PC-9 (cell line): Measurements from ENCODE around the gene FADS3. TPM values are rescaled to one million over a fixed set of nuclear protein-coding genes. Genes with fewer than 3 reads are reported as not detected.
A peak's percentile ranks its signal among the peaks of the same experiment; 100 is the strongest.

Experiments used
- BruUV-seq: library from RNA; stranded (reverse); fragments of 400-500 nt; replicated peaks from 2 replicates; lab custom pipeline; 2021; lab: Mats Ljungman, UMichigan
- CTCF ChIA-PET: fragments of 300-600 bp; sonication (Branson Sonifier 250); formaldehyde crosslinking; loops from one replicate; lab custom pipeline; 2022; ENCODE audit warnings: antibody characterized with exemption; lab: Charles Lee
- POLR2A ChIA-PET: fragments of 300-600 bp; sonication (Branson Sonifier 250); formaldehyde crosslinking; loops from one replicate; lab custom pipeline; 2022; ENCODE audit warnings: antibody characterized with exemption; ENCODE audit not compliant: unreplicated experiment; lab: Charles Lee
- DNase-seq, 2 experiments: peaks; one replicate each; pipeline versions ENCODE4 v3.0.0 to v3.0.0-alpha.2; 2015 to 2022; ENCODE audit warnings: mixed read lengths in 1 of 2
- H2AFZ ChIP-seq: fragments of 200-600 bp; sonication (generic); 2 replicates; pipeline ENCODE4 v1.8.1; 2017; ENCODE audit warnings: antibody characterized with exemption
- H3F3A ChIP-seq: fragments of 200-600 bp; sonication (generic); 2 replicates; pipeline ENCODE4 v1.8.1; 2017; ENCODE audit warnings: antibody characterized with exemption, mild to moderate bottlenecking, low read depth; ENCODE audit not compliant: insufficient read depth
- H3K27ac ChIP-seq: fragments of 200-600 bp; sonication (generic); 2 replicates; pipeline ENCODE4 v1.6.1; 2016; ENCODE audit warnings: mixed run types
- H3K27me3 ChIP-seq: fragments of 200-600 bp; sonication (generic); 2 replicates; pipeline ENCODE4 v1.6.1; 2016; ENCODE audit warnings: low read depth, mixed run types; ENCODE audit not compliant: insufficient read depth
- H3K36me3 ChIP-seq: fragments of 200-600 bp; sonication (generic); 2 replicates; pipeline ENCODE4 v1.6.1; 2016; ENCODE audit warnings: low read depth, mixed run types
- H3K4me1 ChIP-seq: fragments of 200-600 bp; sonication (generic); replicated peaks from 2 replicates; pipeline ENCODE4 v1.6.1; 2016; ENCODE audit warnings: mixed run types; ENCODE audit not compliant: insufficient read depth
- H3K4me2 ChIP-seq: fragments of 200-600 bp; sonication (generic); 2 replicates; pipeline ENCODE4 v1.6.1; 2017; ENCODE audit warnings: mixed run types
- H3K4me3 ChIP-seq: fragments of 200-600 bp; sonication (generic); 2 replicates; pipeline ENCODE4 v1.6.1; 2016; ENCODE audit warnings: mixed run types
- H3K79me2 ChIP-seq: fragments of 200-600 bp; sonication (generic); 2 replicates; pipeline ENCODE4 v1.6.1; 2017; ENCODE audit warnings: low read depth, mixed run types
- H3K9me2 ChIP-seq: fragments of 200-600 bp; sonication (generic); 2 replicates; pipeline ENCODE4 v1.8.1; 2017; ENCODE audit warnings: mild to moderate bottlenecking; ENCODE audit not compliant: insufficient read depth
- H3K9me3 ChIP-seq: fragments of 200-600 bp; sonication (generic); 2 replicates; pipeline ENCODE4 v1.8.1; 2016; ENCODE audit warnings: low read depth; ENCODE audit not compliant: insufficient read depth
- H4K20me1 ChIP-seq: fragments of 200-600 bp; sonication (generic); 2 replicates; pipeline ENCODE4 v1.8.1; 2017; ENCODE audit not compliant: insufficient read depth
- EZH2 ChIP-seq: fragments of 200-600 bp; sonication (generic); IDR thresholded peaks from 2 replicates; pipeline ENCODE4 v1.8.0; 2017; ENCODE audit warnings: antibody characterized with exemption, low read depth
- intact Hi-C: fragments of 100-400 bp; cut with micrococcal nuclease; formaldehyde crosslinking; loops from one replicate; pipeline ENCODE4 v1.10.0; 2022; ENCODE audit not compliant: unreplicated experiment
- total RNA-seq: library from RNA; stranded (reverse); gene quantifications from 2 replicates; pipeline ENCODE4 v1.2.3, GENCODE V29; 2021
- TF ChIP-seq, protein P1 (sequence below): fragments of 200-600 bp; sonication (generic); conservative IDR thresholded peaks from 2 replicates; pipeline ENCODE4 v1.6.1; 2017; ENCODE audit warnings: mixed run types, antibody characterized with exemption, mild to moderate bottlenecking, moderate library complexity

FADS3 gene
- total RNA-seq, 1 experiment from 2014 or later, result 75.5 TPM

- Histone ChIP-seq H3F3A (peaks cover 18% of the 10 kb centered on the region; the same call in 1 of the 2 replicates), H3K27ac (no peak overlapping the region), H3K9me2 (no peaks in the 10 kb centered on the region), H3K9me3 (no peaks in the 10 kb centered on the region), H2AFZ (no peak overlapping the region), H3K4me3 (no peak overlapping the region), H3K4me2 (no peak overlapping the region), H3K27me3 (peaks cover 24% of the 10 kb centered on the region), H4K20me1 (no peaks in the 10 kb centered on the region), H3K4me1 (peaks cover 4% of the 10 kb centered on the region; the same call in 1 of the 2 replicates), H3K79me2 (no peaks in the 10 kb centered on the region), H3K36me3 (no peaks in the 10 kb centered on the region)
- no TSS peak for BruUV-seq
- no peak for DNase-seq
- intact Hi-C loops, result no loop called here
- POLR2A ChIA-PET, result no interaction called here
- no peak for TF ChIP-seq EZH2
- TF ChIP-seq, protein P1, sequence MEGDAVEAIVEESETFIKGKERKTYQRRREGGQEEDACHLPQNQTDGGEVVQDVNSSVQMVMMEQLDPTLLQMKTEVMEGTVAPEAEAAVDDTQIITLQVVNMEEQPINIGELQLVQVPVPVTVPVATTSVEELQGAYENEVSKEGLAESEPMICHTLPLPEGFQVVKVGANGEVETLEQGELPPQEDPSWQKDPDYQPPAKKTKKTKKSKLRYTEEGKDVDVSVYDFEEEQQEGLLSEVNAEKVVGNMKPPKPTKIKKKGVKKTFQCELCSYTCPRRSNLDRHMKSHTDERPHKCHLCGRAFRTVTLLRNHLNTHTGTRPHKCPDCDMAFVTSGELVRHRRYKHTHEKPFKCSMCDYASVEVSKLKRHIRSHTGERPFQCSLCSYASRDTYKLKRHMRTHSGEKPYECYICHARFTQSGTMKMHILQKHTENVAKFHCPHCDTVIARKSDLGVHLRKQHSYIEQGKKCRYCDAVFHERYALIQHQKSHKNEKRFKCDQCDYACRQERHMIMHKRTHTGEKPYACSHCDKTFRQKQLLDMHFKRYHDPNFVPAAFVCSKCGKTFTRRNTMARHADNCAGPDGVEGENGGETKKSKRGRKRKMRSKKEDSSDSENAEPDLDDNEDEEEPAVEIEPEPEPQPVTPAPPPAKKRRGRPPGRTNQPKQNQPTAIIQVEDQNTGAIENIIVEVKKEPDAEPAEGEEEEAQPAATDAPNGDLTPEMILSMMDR, result no peak
- CTCF ChIA-PET, result no interaction called here
Observed at GRCh38 chr11:61919705-61920631, 28.6 kb upstream of the FADS3 start.

DNA sequence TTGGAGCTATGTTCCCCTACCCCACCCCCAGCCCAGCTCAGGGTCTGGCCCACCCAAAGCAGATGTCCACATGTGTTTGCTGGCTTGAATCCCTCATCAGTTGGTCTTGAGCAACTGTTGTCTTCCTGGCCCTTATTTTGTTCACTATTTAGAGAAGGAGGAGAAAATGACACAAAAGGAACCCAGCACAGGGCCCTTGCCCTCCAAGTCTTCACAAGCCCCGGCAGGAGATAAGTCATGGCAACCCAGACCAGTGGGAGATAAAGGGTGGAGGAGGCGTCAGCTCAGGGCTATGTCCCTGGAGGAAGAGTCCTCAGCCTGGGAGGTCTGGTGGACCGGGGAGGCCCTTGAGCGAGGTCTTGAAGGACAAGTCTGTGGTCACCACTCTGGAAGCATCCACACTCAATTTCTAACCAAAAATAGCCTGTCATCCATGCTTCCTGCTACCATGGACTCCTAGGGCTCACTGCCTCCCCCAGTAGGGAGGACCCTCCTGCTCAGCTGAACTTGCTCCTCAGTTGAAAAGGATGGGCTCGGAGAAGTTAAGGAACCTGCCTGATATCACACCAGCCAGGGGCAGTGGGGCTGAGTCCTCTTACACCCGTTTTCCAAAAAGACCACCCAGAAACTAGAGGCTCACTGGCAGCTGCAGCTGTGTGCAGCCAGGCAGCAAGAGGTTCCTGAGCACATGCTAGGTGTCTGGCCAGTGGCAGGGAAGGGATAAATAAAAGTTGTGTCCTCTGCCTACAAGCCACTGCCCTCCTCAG is 27.8 kb upstream of the FADS3 start:
- H3K27me3 ChIP-seq, result peaks cover 24% of the 10 kb centered on the region
- no peaks in the 10 kb centered on the region for H4K20me1 ChIP-seq
- DNase-seq, result no peak
- H3K9me3 ChIP-seq, result no peaks in the 10 kb centered on the region
- H3K27ac ChIP-seq, result no peak overlapping the region
- H3F3A ChIP-seq, result peaks cover 20% of the 10 kb centered on the region; the same call in 1 of the 2 replicates
- no peak overlapping the region for H3K4me2 ChIP-seq
- H3K79me2 ChIP-seq, result no peaks in the 10 kb centered on the region
- TF ChIP-seq EZH2, result no peak
- TF ChIP-seq, protein P1, result no peak
- no peaks in the 10 kb centered on the region for H3K36me3 ChIP-seq
- ChIA-PET CTCF (no interaction called here), POLR2A (interaction anchor here (0.6 kb wide), 1 partner anchor 45 kb away, joined by 5 read pairs; no protein-coding TSS in a partner anchor)
- intact Hi-C loops, result no loop called here
- no TSS peak for BruUV-seq
- H2AFZ ChIP-seq, result no peak overlapping the region
- peaks cover 4% of the 10 kb centered on the region; the same call in 1 of the 2 replicates for H3K4me1 ChIP-seq
- no peaks in the 10 kb centered on the region for H3K9me2 ChIP-seq
- no peak overlapping the region for H3K4me3 ChIP-seq

GRCh38 chr11:61918251-61918937 is 27.0 kb upstream of the FADS3 start:
- Histone ChIP-seq H3K9me3 (no peaks in the 10 kb centered on the region), H3K4me2 (peak overlapping the region; percentile 92), H2AFZ (no peak overlapping the region), H3K27me3 (peaks cover 24% of the 10 kb centered on the region), H3K27ac (no peak overlapping the region), H3K79me2 (no peaks in the 10 kb centered on the region), H3K4me1 (peaks cover 1% of the 10 kb centered on the region; the same call in 1 of the 2 replicates), H3K9me2 (no peaks in the 10 kb centered on the region), H4K20me1 (no peaks in the 10 kb centered on the region), H3F3A (peaks cover 20% of the 10 kb centered on the region; the same call in 1 of the 2 replicates), H3K4me3 (no peak overlapping the region), H3K36me3 (no peaks in the 10 kb centered on the region)
- no TSS peak for BruUV-seq
- ChIA-PET POLR2A (interaction anchor here (0.6 kb wide), 1 partner anchor 44 kb away, joined by 5 read pairs; no protein-coding TSS in a partner anchor), CTCF (no interaction called here)
- DNase-seq, result no peak
- intact Hi-C loops, result no loop called here
- no peak for TF ChIP-seq EZH2
- TF ChIP-seq, protein P1, result no peak
